ENCODE measurements around the gene NLN. TPM values are rescaled to one million over a fixed set of nuclear protein-coding genes. Genes with fewer than 3 reads are reported as not detected.

The NLN gene
- total and polyA plus RNA-seq, 2 donors from 2014 or later: 6.2 to 25.0 TPM

- H3K9ac ChIP-seq (ENCODE audit: low read length in 3 of 3): no peak overlapping the region
- DNase-seq (no peak), FAIRE-seq (no peak)
- intact Hi-C loops (cut with DNase I): no loop called here
- H3K27ac ChIP-seq (ENCODE audit: low read depth in 2 of 2, low read length in 2 of 2): no peak overlapping the region
- no peak overlapping the region for H3K4me3 ChIP-seq (ENCODE audit: low read length in 3 of 3)
- TF ChIP-seq CTCF (IDR thresholded peaks at IDR 0.05; ENCODE audit: borderline replicate concordance, extremely low read depth, insufficient read depth): no peak
- H3K27me3 ChIP-seq (ENCODE audit: control insufficient read depth, insufficient read depth, low read length): no peaks in the 10 kb centered on the region
- peaks cover 0 to 7% (median 0%) of the 10 kb centered on the region in 3 donors for H3K9me3 ChIP-seq (ENCODE audit: control insufficient read depth in 2 of 3, insufficient read depth in 1 of 3, low read length in 3 of 3)
- no peaks in the 10 kb centered on the region for H3K4me1 ChIP-seq (ENCODE audit: control insufficient read depth in 2 of 3, insufficient read depth in 2 of 3, low read depth in 1 of 3, low read length in 3 of 3)
- no peaks in the 10 kb centered on the region for H3K36me3 ChIP-seq (ENCODE audit: control insufficient read depth in 2 of 3, insufficient read depth in 3 of 3, low read length in 3 of 3)
These were observed 154.5 kb downstream of the NLN start for GRCh38 chr5:65876496-65876895.

DNA sequence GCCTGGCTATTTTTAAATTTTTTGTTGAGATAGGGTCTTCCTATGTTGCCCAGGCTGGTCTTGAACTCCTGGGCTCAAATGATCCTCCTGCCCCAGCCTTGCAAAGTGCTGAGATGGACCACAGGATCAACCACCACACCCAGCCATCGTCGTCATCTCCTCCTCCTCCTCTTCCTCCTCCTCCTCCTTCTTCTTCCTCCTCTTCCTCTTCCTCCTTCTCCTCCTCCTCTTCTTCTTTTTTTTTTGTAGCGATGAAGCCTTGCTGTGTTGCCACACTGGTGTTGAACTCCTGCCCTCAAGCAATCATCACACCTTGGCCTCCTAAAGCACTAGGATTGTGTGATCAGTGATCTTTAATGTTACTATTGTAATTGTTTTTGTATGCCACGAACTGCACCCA, 155.0 kb downstream of the NLN start:
- intact Hi-C loops (cut with DNase I): no loop called here
- H3K4me3 ChIP-seq (ENCODE audit: low read length in 3 of 3): no peak overlapping the region
- H3K36me3 ChIP-seq (ENCODE audit: control insufficient read depth in 2 of 3, insufficient read depth in 3 of 3, low read length in 3 of 3): no peaks in the 10 kb centered on the region
- FAIRE-seq (no peak), DNase-seq (no peak)
- H3K9me3 ChIP-seq (ENCODE audit: control insufficient read depth in 2 of 3, insufficient read depth in 1 of 3, low read length in 3 of 3): peaks cover 0 to 7% (median 0%) of the 10 kb centered on the region in 3 donors
- H3K27ac ChIP-seq (ENCODE audit: low read depth in 2 of 2, low read length in 2 of 2): no peak overlapping the region
- no peaks in the 10 kb centered on the region for H3K4me1 ChIP-seq (ENCODE audit: control insufficient read depth in 2 of 3, insufficient read depth in 2 of 3, low read depth in 1 of 3, low read length in 3 of 3)
- TF ChIP-seq CTCF (IDR thresholded peaks at IDR 0.05; ENCODE audit: borderline replicate concordance, extremely low read depth, insufficient read depth): no peak
- H3K9ac ChIP-seq (ENCODE audit: low read length in 3 of 3): no peak overlapping the region
- H3K27me3 ChIP-seq (ENCODE audit: control insufficient read depth, insufficient read depth, low read length): no peaks in the 10 kb centered on the region

Other genes starting within 250 kb of the NLN start
- gene ADAMTS6, start 240.3 kb upstream of the NLN start, total RNA-seq: 6.7 TPM
- 0.32 TPM for gene ADAMTS6, start 240.3 kb upstream of the NLN start, polyA plus RNA-seq (ENCODE audit: insufficient read depth, low read depth, low replicate concordance)
- gene CENPK, start 159.0 kb upstream of the NLN start, total RNA-seq: 3.5 TPM
- not detected for gene CENPK, start 159.0 kb upstream of the NLN start, polyA plus RNA-seq (ENCODE audit: insufficient read depth, low read depth, low replicate concordance)
- gene PPWD1, start 158.9 kb upstream of the NLN start, total RNA-seq: 29.7 TPM
- gene PPWD1, start 158.9 kb upstream of the NLN start, polyA plus RNA-seq (ENCODE audit: insufficient read depth, low read depth, low replicate concordance): 16.5 TPM
- gene TRIM23, start 97.9 kb upstream of the NLN start, total RNA-seq: 15.2 TPM
- 4.4 TPM for gene TRIM23, start 97.9 kb upstream of the NLN start, polyA plus RNA-seq (ENCODE audit: insufficient read depth, low read depth, low replicate concordance)
- gene SHLD3, start 97.2 kb upstream of the NLN start, total RNA-seq: 2.5 TPM
- gene SHLD3, start 97.2 kb upstream of the NLN start, polyA plus RNA-seq (ENCODE audit: insufficient read depth, low read depth, low replicate concordance): 2.5 TPM
- 24.3 TPM for gene TRAPPC13, start 97.2 kb upstream of the NLN start, total RNA-seq
- 22.0 TPM for gene TRAPPC13, start 97.2 kb upstream of the NLN start, polyA plus RNA-seq (ENCODE audit: insufficient read depth, low read depth, low replicate concordance)
- gene SGTB, start 96 bp upstream of the NLN start, total RNA-seq: 8.8 TPM
- gene SGTB, start 96 bp upstream of the NLN start, polyA plus RNA-seq (ENCODE audit: insufficient read depth, low read depth, low replicate concordance): 1.6 TPM
- gene ERBIN, start 204.4 kb downstream of the NLN start, total RNA-seq: 85.1 TPM
- gene ERBIN, start 204.4 kb downstream of the NLN start, polyA plus RNA-seq (ENCODE audit: insufficient read depth, low read depth, low replicate concordance): 14.3 TPM

All from kidney (tissue), 14 donors.